Endothelial cell (in vitro differentiated cells): Measurements from ENCODE around the gene POU2F2. TPM values are rescaled to one million over a fixed set of nuclear protein-coding genes. Genes with fewer than 3 reads are reported as not detected.

ENCODE experiments used
- DNase-seq: peaks from one replicate; pipeline ENCODE4 v3.0.0; 2021; ENCODE audit warnings: low spot score
- H3K27ac Mint-ChIP-seq: one replicate; pipeline ENCODE4 v1.8.0; 2021; ENCODE audit warnings: mixed read lengths, inconsistent platforms; ENCODE audit not compliant: unreplicated experiment
- H3K27me3 Mint-ChIP-seq: one replicate; pipeline ENCODE4 v1.8.0; 2021; ENCODE audit warnings: mild to moderate bottlenecking, moderate library complexity, mixed read lengths, inconsistent platforms; ENCODE audit not compliant: unreplicated experiment
- H3K36me3 Mint-ChIP-seq: one replicate; pipeline ENCODE4 v1.8.0; 2021; ENCODE audit warnings: mild to moderate bottlenecking, low read depth, mixed read lengths, inconsistent platforms; ENCODE audit not compliant: unreplicated experiment
- H3K4me1 Mint-ChIP-seq: one replicate; pipeline ENCODE4 v1.8.0; 2021; ENCODE audit warnings: mild to moderate bottlenecking, mixed read lengths, inconsistent platforms; ENCODE audit not compliant: unreplicated experiment
- H3K4me3 Mint-ChIP-seq: one replicate; pipeline ENCODE4 v1.8.0; 2021; ENCODE audit warnings: mild to moderate bottlenecking, mixed read lengths, inconsistent platforms; ENCODE audit not compliant: unreplicated experiment
- H3K9me3 Mint-ChIP-seq: one replicate; pipeline ENCODE4 v1.8.0; 2021; ENCODE audit warnings: mixed read lengths, inconsistent platforms; ENCODE audit not compliant: unreplicated experiment
- total RNA-seq: library from RNA; stranded (reverse); fragmentation: NEBNext Ultra II Directional; extraction: Animal tissue kit (Norgen Biotek cat#: 25700); gene quantifications from one replicate; pipeline ENCODE4 v1.2.1, GENCODE V29; 2021; ENCODE audit not compliant: unreplicated experiment
- TF ChIP-seq, protein P1 (sequence below): fragments of 200-600 bp; sonication (generic); IDR thresholded peaks from one replicate; pipeline ENCODE4 v1.5.0; 2021; ENCODE audit warnings: antibody characterized with exemption; ENCODE audit not compliant: unreplicated experiment

Gene POU2F2
- total RNA-seq, 1 donor from 2014 or later, result 5.7 TPM

- no peak overlapping the region for H3K27ac Mint-ChIP-seq
- peaks cover 3% of the 10 kb centered on the region for H3K27me3 Mint-ChIP-seq
- H3K36me3 Mint-ChIP-seq, result peaks cover 6% of the 10 kb centered on the region
- H3K4me1 Mint-ChIP-seq, result peaks cover 5% of the 10 kb centered on the region
- no peaks in the 10 kb centered on the region for H3K9me3 Mint-ChIP-seq
- TF ChIP-seq, protein P1, sequence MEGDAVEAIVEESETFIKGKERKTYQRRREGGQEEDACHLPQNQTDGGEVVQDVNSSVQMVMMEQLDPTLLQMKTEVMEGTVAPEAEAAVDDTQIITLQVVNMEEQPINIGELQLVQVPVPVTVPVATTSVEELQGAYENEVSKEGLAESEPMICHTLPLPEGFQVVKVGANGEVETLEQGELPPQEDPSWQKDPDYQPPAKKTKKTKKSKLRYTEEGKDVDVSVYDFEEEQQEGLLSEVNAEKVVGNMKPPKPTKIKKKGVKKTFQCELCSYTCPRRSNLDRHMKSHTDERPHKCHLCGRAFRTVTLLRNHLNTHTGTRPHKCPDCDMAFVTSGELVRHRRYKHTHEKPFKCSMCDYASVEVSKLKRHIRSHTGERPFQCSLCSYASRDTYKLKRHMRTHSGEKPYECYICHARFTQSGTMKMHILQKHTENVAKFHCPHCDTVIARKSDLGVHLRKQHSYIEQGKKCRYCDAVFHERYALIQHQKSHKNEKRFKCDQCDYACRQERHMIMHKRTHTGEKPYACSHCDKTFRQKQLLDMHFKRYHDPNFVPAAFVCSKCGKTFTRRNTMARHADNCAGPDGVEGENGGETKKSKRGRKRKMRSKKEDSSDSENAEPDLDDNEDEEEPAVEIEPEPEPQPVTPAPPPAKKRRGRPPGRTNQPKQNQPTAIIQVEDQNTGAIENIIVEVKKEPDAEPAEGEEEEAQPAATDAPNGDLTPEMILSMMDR, result no peak
- DNase-seq, result no peak
- H3K4me3 Mint-ChIP-seq, result no peak overlapping the region
Observed at GRCh38 chr19:42067315-42067888, 64.8 kb downstream of the POU2F2 start.

- TF ChIP-seq, protein P1, result no peak
- Mint-ChIP-seq H3K4me3 (no peak overlapping the region), H3K27me3 (peaks cover 2% of the 10 kb centered on the region), H3K4me1 (peaks cover 5% of the 10 kb centered on the region), H3K36me3 (peaks cover 13% of the 10 kb centered on the region), H3K9me3 (no peaks in the 10 kb centered on the region), H3K27ac (no peak overlapping the region)
- no peak for DNase-seq
Observed at GRCh38 chr19:42066075-42066754, 66.0 kb downstream of the POU2F2 start.

GRCh38 chr19:42065511-42065910, 66.7 kb downstream of the POU2F2 start:
- DNase-seq, result no peak
- H3K36me3 Mint-ChIP-seq, result peaks cover 13% of the 10 kb centered on the region
- no peak overlapping the region for H3K4me3 Mint-ChIP-seq
- H3K9me3 Mint-ChIP-seq, result no peaks in the 10 kb centered on the region
- H3K27me3 Mint-ChIP-seq, result peaks cover 3% of the 10 kb centered on the region
- TF ChIP-seq, protein P1, result no peak
- peaks cover 3% of the 10 kb centered on the region for H3K4me1 Mint-ChIP-seq
- no peak overlapping the region for H3K27ac Mint-ChIP-seq

DNA sequence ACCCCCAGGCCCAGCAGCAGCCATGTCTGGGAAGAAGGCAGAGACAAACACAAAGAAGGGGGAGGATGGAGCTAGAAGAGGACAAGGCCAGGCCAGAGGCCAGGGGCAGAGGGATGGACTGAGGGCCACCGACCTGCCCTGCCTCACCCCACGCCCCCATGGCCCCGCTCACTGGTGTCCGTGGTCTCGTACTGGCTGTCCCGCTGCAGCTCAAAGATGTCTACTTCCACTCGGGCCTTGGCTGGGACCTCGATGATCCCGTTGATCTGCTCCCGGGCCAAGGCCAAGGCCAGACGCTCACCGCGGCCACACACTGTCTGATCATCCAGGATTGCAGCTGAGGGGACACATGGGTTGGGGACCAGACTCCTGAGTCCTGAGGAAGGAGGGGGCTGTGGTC, 67.2 kb downstream of the POU2F2 start:
- Mint-ChIP-seq H3K4me1 (no peaks in the 10 kb centered on the region), H3K9me3 (no peaks in the 10 kb centered on the region), H3K27me3 (peaks cover 3% of the 10 kb centered on the region), H3K36me3 (peaks cover 11% of the 10 kb centered on the region), H3K27ac (no peak overlapping the region), H3K4me3 (no peak overlapping the region)
- TF ChIP-seq, protein P1, result no peak
- DNase-seq, result no peak

- no peak for DNase-seq
- peaks cover 11% of the 10 kb centered on the region for H3K36me3 Mint-ChIP-seq
- no peak overlapping the region for H3K27ac Mint-ChIP-seq
- no peaks in the 10 kb centered on the region for H3K9me3 Mint-ChIP-seq
- peaks cover 5% of the 10 kb centered on the region for H3K27me3 Mint-ChIP-seq
- TF ChIP-seq, protein P1, result no peak
- no peak overlapping the region for H3K4me3 Mint-ChIP-seq
- no peaks in the 10 kb centered on the region for H3K4me1 Mint-ChIP-seq
Observed at GRCh38 chr19:42064432-42064831, 67.8 kb downstream of the POU2F2 start.
